GM23338 (cell line): Measurements from ENCODE around the gene NIBAN1. TPM values are rescaled to one million over a fixed set of nuclear protein-coding genes. Genes with fewer than 3 reads are reported as not detected.

Source experiments
- ATAC-seq: fragments of 200-7000 bp; cut with Tn5 transposase; 3 replicates; pipeline ENCODE4 v1.9.1; 2020
- DNase-seq: peaks from one replicate; pipeline ENCODE4 v3.0.0-alpha.2; 2015; ENCODE audit warnings: low spot score
- H2AFZ ChIP-seq: fragments of 200-600 bp; sonication (generic); 2 replicates; pipeline ENCODE4 v1.8.0; 2016; ENCODE audit warnings: antibody characterized with exemption, mild to moderate bottlenecking, moderate library complexity
- H3F3A ChIP-seq: fragments of 200-600 bp; sonication (generic); replicated peaks from 2 replicates; pipeline ENCODE4 v1.8.0; 2017; ENCODE audit warnings: antibody characterized with exemption, mixed run types, low read depth
- H3K27ac ChIP-seq: fragments of 200-600 bp; sonication (generic); 2 replicates; pipeline ENCODE4 v1.6.1; 2016; ENCODE audit warnings: low read depth
- H3K27me3 ChIP-seq: fragments of 200-600 bp; sonication (generic); 2 replicates; pipeline ENCODE4 v1.8.0; 2016; ENCODE audit warnings: mild to moderate bottlenecking, mixed run types, moderate library complexity; ENCODE audit not compliant: insufficient read depth
- H3K36me3 ChIP-seq: fragments of 200-600 bp; sonication (generic); 2 replicates; pipeline ENCODE4 v1.8.0; 2016; ENCODE audit warnings: mild to moderate bottlenecking; ENCODE audit not compliant: insufficient read depth
- H3K4me1 ChIP-seq: fragments of 200-600 bp; sonication (generic); 2 replicates; pipeline ENCODE4 v1.8.0; 2016; ENCODE audit warnings: mild to moderate bottlenecking, moderate library complexity; ENCODE audit not compliant: insufficient read depth
- H3K4me2 ChIP-seq: fragments of 200-600 bp; sonication (generic); 2 replicates; pipeline ENCODE4 v1.7.1; 2017; ENCODE audit warnings: mixed run types
- H3K4me3 ChIP-seq: fragments of 200-600 bp; sonication (generic); 2 replicates; pipeline ENCODE4 v1.6.1; 2016; ENCODE audit warnings: mixed run types
- H3K79me2 ChIP-seq: fragments of 200-600 bp; sonication (generic); replicated peaks from 2 replicates; pipeline ENCODE4 v1.8.0; 2017; ENCODE audit warnings: mild to moderate bottlenecking; ENCODE audit not compliant: insufficient read depth
- H3K9me2 ChIP-seq: fragments of 200-600 bp; sonication (generic); 2 replicates; pipeline ENCODE4 v1.8.0; 2017; ENCODE audit not compliant: insufficient read depth
- H4K20me1 ChIP-seq: fragments of 200-600 bp; sonication (generic); replicated peaks from 2 replicates; pipeline ENCODE4 v1.8.0; 2017; ENCODE audit warnings: mild to moderate bottlenecking; ENCODE audit not compliant: insufficient read depth
- H3K27ac Mint-ChIP-seq: 2 replicates; pipeline ENCODE4 v1.8.0; 2020; ENCODE audit warnings: inconsistent platforms, mild to moderate bottlenecking, moderate library complexity, mixed read lengths
- H3K27me3 Mint-ChIP-seq: 3 replicates; pipeline ENCODE4 v1.8.0; 2022; ENCODE audit warnings: low read depth, mild to moderate bottlenecking, moderate library complexity, mixed read lengths, inconsistent platforms; ENCODE audit not compliant: insufficient read depth, poor library complexity
- H3K36me3 Mint-ChIP-seq: 3 replicates; pipeline ENCODE4 v1.8.0; 2021; ENCODE audit warnings: low read depth, mild to moderate bottlenecking, inconsistent platforms, moderate library complexity, mixed read lengths
- H3K4me1 Mint-ChIP-seq: 3 replicates; pipeline ENCODE4 v1.8.0; 2020; ENCODE audit warnings: mild to moderate bottlenecking, inconsistent platforms, mixed read lengths
- H3K4me3 Mint-ChIP-seq: 3 replicates; pipeline ENCODE4 v1.8.0; 2021; ENCODE audit warnings: moderate library complexity, mild to moderate bottlenecking, inconsistent platforms, mixed read lengths
- H3K9me3 Mint-ChIP-seq: 3 replicates; pipeline ENCODE4 v1.8.0; 2020; ENCODE audit warnings: moderate library complexity, mild to moderate bottlenecking, inconsistent platforms, mixed read lengths
- CREB1 ChIP-seq: fragments of 250-450 bp; sonication (Bioruptor Pico); IDR thresholded peaks from 2 replicates; pipeline ENCODE4 v1.5.0; 2020; ENCODE audit warnings: low read depth, mild to moderate bottlenecking, moderate library complexity
- CTCF ChIP-seq, 2 experiments: fragments of 200-600 bp in 1 of 2; sonication (generic) in 1 of 2; conservative IDR thresholded peaks; 2 replicates each; pipeline versions ENCODE4 v1.5.1 to v1.6.1; 2016 to 2017; ENCODE audit warnings: antibody characterized with exemption in 2 of 2, low read depth in 2 of 2, mild to moderate bottlenecking in 2 of 2, moderate library complexity in 1 of 2
- ETS1 ChIP-seq: IDR thresholded peaks from 2 replicates; pipeline ENCODE4 v1.6.1; 2016; ENCODE audit warnings: antibody characterized with exemption
- EZH2 ChIP-seq: fragments of 200-600 bp; sonication (generic); IDR thresholded peaks from one replicate; pipeline ENCODE4 v1.8.0; 2017; ENCODE audit warnings: antibody characterized with exemption, mild to moderate bottlenecking, low read depth; ENCODE audit not compliant: unreplicated experiment
- EZH2phosphoT487 ChIP-seq: fragments of 200-600 bp; sonication (generic); IDR thresholded peaks from one replicate; pipeline ENCODE4 v1.8.1; 2018; ENCODE audit warnings: antibody characterized with exemption; ENCODE audit not compliant: unreplicated experiment
- REST ChIP-seq: IDR thresholded peaks from one replicate; pipeline ENCODE4 v1.6.1; 2018; ENCODE audit warnings: antibody characterized with exemption; ENCODE audit not compliant: unreplicated experiment
- STAT1 ChIP-seq: IDR thresholded peaks from one replicate; pipeline ENCODE4 v1.6.1; 2016; ENCODE audit warnings: antibody characterized with exemption; ENCODE audit not compliant: unreplicated experiment
- ZNF462 ChIP-seq: fragments of 250-450 bp; sonication (Bioruptor Pico); IDR thresholded peaks from 2 replicates; pipeline ENCODE4 v1.5.0; 2020; ENCODE audit warnings: mild to moderate bottlenecking, moderate library complexity
- polyA plus RNA-seq: library from polyadenylated mRNA; unstranded; fragments of >200 nt; fragmentation: Nextera tagmentation; extraction: Ambion mirVana; gene quantifications from 2 replicates; pipeline ENCODE4 v1.2.1, GENCODE V29; 2016
- total RNA-seq: library from RNA; depleted of rRNA; stranded (reverse); fragments of >200 nt; shearing (Covaris generic); gene quantifications from 2 replicates; pipeline ENCODE4 v1.2.3, GENCODE V29; 2014

The NIBAN1 gene
- total and polyA plus RNA-seq, 2 experiments from 2014 or later = 5.5 to 12.3 TPM

DNA sequence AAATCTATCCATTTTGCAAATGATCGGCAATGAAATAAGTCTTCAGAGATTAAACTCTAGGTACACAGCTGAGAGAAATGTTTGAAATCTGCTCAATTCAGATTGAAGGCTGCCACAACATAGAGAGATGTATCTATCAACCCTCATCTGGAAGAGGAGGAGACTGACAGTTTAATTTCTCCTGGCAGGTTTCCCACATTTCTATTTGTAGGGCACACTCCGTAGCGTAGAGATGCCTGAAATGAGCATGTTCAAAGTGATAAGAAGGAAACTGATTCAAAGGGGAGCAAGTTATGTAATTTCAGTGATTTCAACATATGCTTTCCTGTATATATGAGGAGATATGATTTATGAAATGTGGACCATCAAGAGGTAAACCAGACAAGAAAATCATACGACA, 44.1 kb downstream of the NIBAN1 start (continued):
- no peak for TF ChIP-seq CREB1 (CRISPR knock-in tag)
- TF ChIP-seq STAT1 = no peak
- TF ChIP-seq ETS1 = no peak
- TF ChIP-seq EZH2phosphoT487 = no peak
- no peak for TF ChIP-seq REST

- Histone ChIP-seq H3K4me1 (no peaks in the 10 kb centered on the region), H2AFZ (no peak overlapping the region), H3K36me3 (no peaks in the 10 kb centered on the region), H3K9me2 (no peaks in the 10 kb centered on the region; the same call in 1 of the 2 replicates), H3K4me3 (no peak overlapping the region), H3K4me2 (no peak overlapping the region), H3K27me3 (no peaks in the 10 kb centered on the region), H3F3A (no peaks in the 10 kb centered on the region), H3K27ac (no peak overlapping the region), H4K20me1 (0 out of 2 replicates have a peak, but pooled peaks cover 3% of the 10 kb centered on the region), H3K79me2 (no peaks in the 10 kb centered on the region)
- Mint-ChIP-seq H3K9me3 (peaks cover 4% of the 10 kb centered on the region; the same call in 1 of the 3 replicates), H3K4me3 (no peak overlapping the region), H3K4me1 (no peaks in the 10 kb centered on the region), H3K36me3 (peaks cover 15% of the 10 kb centered on the region; the same call in 2 of the 3 replicates), H3K27me3 (peaks cover 3% of the 10 kb centered on the region), H3K27ac (no peak overlapping the region)
- ATAC-seq (no peak), DNase-seq (no peak)
- TF ChIP-seq CTCF (conservative IDR thresholded peaks at IDR 0.05; ENCODE audit: low read depth in 2 of 2) (no peak), EZH2 (no peak), EZH2phosphoT487 (no peak), ZNF462 (CRISPR knock-in tag) (no peak)
Observed at GRCh38 chr1:184929711-184930202, 44.6 kb downstream of the NIBAN1 start.
